Raji (cell line): ENCODE data around the gene OSBPL10.

Source experiments
- POLR2A ChIP-seq: IDR thresholded peaks from 2 replicates; pipeline ENCODE4 v1.6.1; 2011; ENCODE audit warnings: low read depth, low read length, control low read depth; ENCODE audit not compliant: insufficient read depth

The OSBPL10 gene

DNA sequence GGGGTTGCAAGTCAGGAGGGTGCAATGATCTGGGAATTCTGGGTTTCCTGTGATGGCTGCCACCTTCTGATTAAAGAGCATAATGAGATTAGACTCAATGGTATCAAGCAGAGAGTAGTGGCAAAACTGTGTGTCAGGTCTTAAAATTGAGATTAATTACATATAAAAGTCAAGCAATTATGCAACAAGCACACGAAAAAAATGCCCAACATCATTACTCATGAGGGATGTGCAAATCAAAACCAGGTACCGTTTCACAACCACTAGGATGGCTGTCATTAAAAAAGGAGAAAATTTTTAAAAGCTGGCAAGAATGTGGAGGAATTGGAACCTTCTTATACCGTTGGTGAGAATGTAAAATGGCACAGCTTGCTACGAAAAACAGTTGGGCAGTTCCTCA, 205.0 kb downstream of the OSBPL10 start:
- TF ChIP-seq POLR2A = no peak

GRCh38 chr3:31775383-31775782, 205.7 kb downstream of the OSBPL10 start:
- no peak for TF ChIP-seq POLR2A

DNA sequence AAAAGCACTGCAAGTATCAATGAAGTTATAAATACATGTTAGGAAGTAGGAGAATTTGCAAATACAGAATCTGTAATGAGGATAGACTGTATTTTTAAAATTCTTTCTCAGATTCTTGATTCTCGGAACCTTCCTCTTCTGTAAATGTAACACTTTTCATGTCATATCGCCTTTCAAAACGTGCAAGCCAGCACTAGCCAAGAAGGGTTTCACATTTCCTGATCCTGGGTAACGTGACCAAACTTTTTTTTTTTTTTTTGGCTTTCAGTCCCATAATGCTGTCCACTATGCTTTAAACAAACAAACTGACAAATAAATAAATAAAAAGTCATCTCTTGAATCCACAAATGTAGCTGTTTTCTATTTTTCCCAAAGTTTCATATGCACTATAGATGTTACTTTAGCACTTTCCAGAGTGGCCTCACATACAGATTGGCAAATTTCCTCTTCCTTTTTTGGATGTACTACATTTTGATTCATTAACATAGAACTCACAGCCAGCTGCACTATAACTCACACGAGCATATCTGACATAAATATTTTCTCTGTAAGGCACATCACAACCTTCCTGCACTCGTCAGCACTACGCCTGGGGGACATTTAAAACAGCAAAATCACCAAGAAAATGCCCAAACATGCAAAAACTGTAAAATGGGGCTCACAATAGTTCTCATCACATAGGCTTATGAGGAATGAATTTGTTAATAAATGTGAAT, 208.1 kb downstream of the OSBPL10 start:
- no peak for TF ChIP-seq POLR2A

- TF ChIP-seq POLR2A = no peak
Observed at GRCh38 chr3:31772272-31772671, 208.8 kb downstream of the OSBPL10 start.

- TF ChIP-seq POLR2A = no peak
Observed at GRCh38 chr3:31770822-31771326, 210.2 kb downstream of the OSBPL10 start.

GRCh38 chr3:31768479-31769125, 212.5 kb downstream of the OSBPL10 start:
- TF ChIP-seq POLR2A = no peak

GRCh38 chr3:31767920-31768319, 213.1 kb downstream of the OSBPL10 start:
- TF ChIP-seq POLR2A = no peak

DNA sequence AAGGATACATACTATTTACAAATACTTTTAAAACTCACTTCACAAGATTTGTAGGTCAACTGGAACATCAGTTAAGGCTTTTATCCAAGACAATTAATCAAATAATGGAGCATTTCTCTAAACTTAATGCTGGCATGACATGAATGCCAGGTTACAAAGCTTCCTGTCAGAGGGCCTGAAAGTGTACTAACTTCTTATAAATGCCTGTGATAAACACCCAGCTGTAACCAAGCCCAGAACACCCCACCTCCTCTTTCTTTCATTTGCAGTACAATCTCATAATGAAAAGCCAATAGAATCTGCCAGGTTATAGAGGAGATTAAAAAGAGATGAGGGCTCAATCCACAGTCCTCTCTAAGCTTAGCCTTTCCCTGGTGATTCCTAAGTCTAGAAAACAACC, 214.4 kb downstream of the OSBPL10 start:
- TF ChIP-seq POLR2A = no peak

DNA sequence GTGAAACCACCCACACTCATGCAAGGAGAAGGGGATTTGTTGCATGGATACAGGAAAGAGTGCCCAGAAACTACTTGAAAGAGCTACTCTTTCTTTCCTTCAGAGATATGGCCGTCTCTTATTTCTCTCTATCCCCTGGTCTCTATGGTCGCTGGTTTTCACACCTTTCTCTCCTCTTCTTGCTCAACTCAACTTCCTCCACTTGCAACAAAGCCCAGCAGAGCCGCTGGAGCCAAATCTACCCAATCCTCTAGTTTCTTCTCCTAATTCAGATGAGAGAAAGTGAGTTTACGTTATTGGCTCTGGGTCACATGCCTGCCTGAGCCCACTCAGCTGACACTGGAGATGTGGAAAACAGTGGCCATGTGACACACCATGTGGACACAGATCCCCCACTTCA, 215.2 kb downstream of the OSBPL10 start:
- no peak for TF ChIP-seq POLR2A

GRCh38 chr3:31763731-31764130, 217.3 kb downstream of the OSBPL10 start:
- TF ChIP-seq POLR2A = no peak

GRCh38 chr3:31762888-31763351, 218.1 kb downstream of the OSBPL10 start:
- TF ChIP-seq POLR2A = no peak

DNA sequence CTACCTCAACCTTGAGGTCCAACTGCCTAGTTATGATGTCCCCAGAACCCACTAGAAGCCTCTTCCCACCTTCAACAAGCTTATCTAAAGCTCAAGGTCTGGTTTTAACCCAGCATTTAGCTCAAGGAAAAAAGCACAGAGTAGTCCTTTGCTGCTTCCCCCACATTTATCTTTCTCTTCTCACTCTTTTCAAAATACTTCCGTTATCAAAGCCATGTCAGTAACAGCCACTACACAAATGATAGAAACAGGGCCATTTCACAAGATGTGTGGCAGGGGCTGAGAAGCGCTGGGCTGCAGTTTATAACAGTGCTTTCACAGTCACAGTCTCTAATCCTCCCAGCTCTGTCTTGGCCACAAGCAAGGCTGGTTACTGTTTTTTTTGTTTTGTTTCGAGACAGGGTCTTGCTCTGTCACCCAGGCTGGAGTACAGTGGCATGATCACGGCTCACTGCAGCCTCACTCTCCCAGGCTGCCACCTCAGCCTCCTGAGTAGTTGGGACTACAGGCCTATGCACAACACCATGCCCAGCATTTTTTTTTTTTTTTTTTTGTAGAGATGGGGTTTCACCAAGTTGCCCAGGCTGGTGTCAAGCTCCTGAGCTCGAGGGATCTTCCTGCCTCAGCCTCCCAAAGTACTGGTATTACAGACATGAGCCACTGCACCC, 218.8 kb downstream of the OSBPL10 start:
- no peak for TF ChIP-seq POLR2A

GRCh38 chr3:31760654-31761053, 220.4 kb downstream of the OSBPL10 start:
- no peak for TF ChIP-seq POLR2A

- no peak for TF ChIP-seq POLR2A
Observed at GRCh38 chr3:31758322-31758965, 222.6 kb downstream of the OSBPL10 start.

DNA sequence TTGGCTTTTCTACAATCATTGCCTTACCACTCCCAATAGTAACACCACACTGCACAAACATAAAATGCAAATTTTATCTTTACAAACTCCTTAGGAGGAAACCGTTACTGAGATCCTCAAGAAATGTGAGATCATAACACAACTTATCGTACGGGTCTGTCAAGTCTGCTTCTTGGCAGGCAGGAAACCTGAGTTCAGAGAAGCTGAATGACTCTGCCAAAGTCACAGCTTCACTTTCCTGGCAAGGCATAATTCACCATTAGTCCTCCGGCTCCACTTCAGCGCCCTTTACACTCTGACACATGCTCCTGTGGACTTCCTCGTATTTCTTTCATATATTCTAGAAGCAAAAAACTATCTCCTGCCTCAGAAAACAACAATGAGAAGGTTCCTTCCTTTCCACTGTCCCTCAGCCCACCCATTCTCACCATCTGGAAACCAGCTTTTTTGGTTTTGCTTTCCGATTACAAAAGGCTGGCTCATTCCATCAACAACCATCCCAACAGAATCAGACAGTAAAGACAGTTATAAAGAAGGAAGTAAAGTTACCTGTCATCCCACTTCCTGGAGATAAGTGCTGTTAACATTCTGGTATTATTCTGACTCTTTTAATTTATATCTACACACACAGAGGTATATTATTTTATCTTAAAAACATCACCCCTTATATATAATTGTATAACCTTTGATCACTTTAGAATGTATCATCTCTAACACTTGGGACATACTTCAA, 225.0 kb downstream of the OSBPL10 start:
- TF ChIP-seq POLR2A = no peak
